Sigmoid colon (tissue), 3 donors: ENCODE results near the gene ZNF490.

Experiments used
- CTCF ChIP-seq, 4 experiments: fragments of 450-650 bp in 3 of 4; fragments of 200-600 bp in 1 of 4; IDR thresholded peaks; one replicate each; pipeline ENCODE4 v1.5.1; 2016 to 2019; ENCODE audit warnings: antibody characterized with exemption in 4 of 4, mild to moderate bottlenecking in 3 of 4, moderate library complexity in 2 of 4
- POLR2A ChIP-seq, 2 donors: fragments of 450-650 bp; IDR thresholded peaks; one replicate each; pipeline ENCODE4 v1.6.1; 2016; ENCODE audit warnings: antibody characterized with exemption in 2 of 2, mild to moderate bottlenecking in 2 of 2, moderate library complexity in 2 of 2

- TF ChIP-seq CTCF (IDR thresholded peaks at IDR 0.05) (no peak), POLR2A (IDR thresholded peaks at IDR 0.05) (no peak)
These were observed 30.4 kb downstream of the ZNF490 start for GRCh38 chr19:12580180-12580694.
